Stomach (tissue), 9 donors: ENCODE measurements around the gene R3HDM1. TPM values are rescaled to one million over a fixed set of nuclear protein-coding genes. Genes with fewer than 3 reads are reported as not detected.

Experiments used
- DNase-seq, 2 donors: peaks; one replicate each; pipeline versions ENCODE4 v3.0.0 to v3.0.0-alpha.2; 2013 to 2019
- H3K27ac ChIP-seq, 5 donors: fragments of 200-600 bp in 4 of 5; sonication (generic) in 4 of 5; one replicate each; pipeline ENCODE4 v1.5.1; 2013 to 2019; ENCODE audit warnings: mild to moderate bottlenecking in 1 of 5, moderate library complexity in 1 of 5
- H3K27me3 ChIP-seq, 3 donors: fragments of 200-600 bp; sonication (generic); one replicate each; pipeline ENCODE4 v1.5.1; 2017 to 2019; ENCODE audit warnings: mixed run types in 1 of 3
- H3K36me3 ChIP-seq, 4 donors: fragments of 200-600 bp; sonication (generic); 1 replicate in 3 of 4; 2 replicates in 1 of 4; pipeline ENCODE4 v1.5.1; 2016 to 2019
- H3K4me1 ChIP-seq, 4 donors: fragments of 200-600 bp; sonication (generic); one replicate each; pipeline ENCODE4 v1.5.1; 2016 to 2019
- H3K4me3 ChIP-seq, 4 donors: fragments of 200-600 bp; sonication (generic) in 3 of 4; one replicate each; pipeline ENCODE4 v1.5.1; 2016 to 2019; ENCODE audit warnings: mild to moderate bottlenecking in 1 of 4
- H3K9me3 ChIP-seq, 4 donors: fragments of 200-600 bp; sonication (generic); one replicate each; pipeline ENCODE4 v1.5.1; 2016 to 2019
- EP300 ChIP-seq: sonication (generic); formaldehyde crosslinking; IDR thresholded peaks from one replicate; pipeline ENCODE4 v1.6.1; 2017; ENCODE audit warnings: antibody characterized with exemption
- POLR2A ChIP-seq, 4 donors: fragments of 450-650 bp; IDR thresholded peaks; one replicate each; pipeline ENCODE4 v1.6.1; 2016; ENCODE audit warnings: antibody characterized with exemption in 4 of 4, control low read depth in 2 of 4, mild to moderate bottlenecking in 1 of 4, moderate library complexity in 1 of 4
- POLR2AphosphoS5 ChIP-seq, 3 donors: sonication (generic); formaldehyde crosslinking; IDR thresholded peaks; one replicate each; pipeline ENCODE4 v1.6.1; 2016; ENCODE audit warnings: antibody characterized with exemption in 3 of 3
- WGBS, 5 donors: extraction: QIAGEN DNeasy Blood & Tissue Kit in 3 of 5; methylation state at CpG; one replicate each; pipeline versions ENCODE4 v1.1.5 to v1.1.7; 2013 to 2018; 5-methylcytosine and 5-hydroxymethylcytosine counted together
- intact Hi-C: fragments of 100-400 bp; cut with DNase I; formaldehyde crosslinking; loops from one replicate; pipeline ENCODE4 v1.15.1; 2023; ENCODE audit warnings: low total_unique reads
- polyA plus RNA-seq, 3 donors: library from polyadenylated mRNA; stranded (reverse); fragments of 200-250 nt; gene quantifications; one replicate each; pipeline ENCODE4 v1.2.3, GENCODE V29; 2013
- total RNA-seq, 5 donors: library from RNA; depleted of rRNA; stranded (reverse); fragments of >200 nt; gene quantifications; one replicate each; pipeline versions ENCODE4 v1.1.0 to v1.2.3, GENCODE V29; 2014 to 2016
- TF ChIP-seq, protein P1 (sequence below), 7 experiments: fragments of 450-650 bp in 4 of 7; fragments of 200-600 bp in 3 of 7; sonication (generic) in 3 of 7; IDR thresholded peaks; one replicate each; pipeline ENCODE4 v1.5.1; 2016 to 2019; ENCODE audit warnings: antibody characterized with exemption in 7 of 7, control low read depth in 2 of 7, mild to moderate bottlenecking in 1 of 7
- donor health status: healthy with polysubstance abuse.
- donor health status: Bipolar disorder and iron deficiency.
- donor health status: healthy.

The R3HDM1 gene
- total and polyA plus RNA-seq, 8 donors, result 5.7 to 34.3 (median 12.8) TPM

DNA sequence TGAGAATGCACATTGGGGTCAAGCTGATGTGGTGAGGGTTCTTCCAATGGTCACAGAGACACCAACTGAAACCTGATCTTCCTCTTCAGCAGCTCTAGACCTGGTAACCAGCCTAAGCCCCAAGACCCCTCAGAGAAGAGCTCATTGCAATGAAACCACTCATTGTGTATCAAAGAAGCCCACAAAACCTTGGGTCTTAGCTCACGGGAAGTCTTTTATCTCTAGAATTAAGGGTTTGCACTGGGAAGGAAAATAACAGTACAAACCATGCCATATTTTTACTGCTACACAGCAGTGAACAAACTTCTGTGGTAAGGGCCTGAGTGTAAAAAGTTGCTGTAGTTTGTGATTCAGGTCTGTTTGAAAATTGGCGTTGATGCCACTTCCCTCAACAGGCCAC lies 201.8 kb downstream of the R3HDM1 start:
- 83 to 96% (median 89%) methylated on average over 2 of the region's 2 CpGs for WGBS, 5 donors
- intact Hi-C loops, result loop anchor here (10.0 kb wide), 1 partner anchor 142 kb away; the partner anchor contains the start of gene MCM6
- DNase-seq, result no peak

DNA sequence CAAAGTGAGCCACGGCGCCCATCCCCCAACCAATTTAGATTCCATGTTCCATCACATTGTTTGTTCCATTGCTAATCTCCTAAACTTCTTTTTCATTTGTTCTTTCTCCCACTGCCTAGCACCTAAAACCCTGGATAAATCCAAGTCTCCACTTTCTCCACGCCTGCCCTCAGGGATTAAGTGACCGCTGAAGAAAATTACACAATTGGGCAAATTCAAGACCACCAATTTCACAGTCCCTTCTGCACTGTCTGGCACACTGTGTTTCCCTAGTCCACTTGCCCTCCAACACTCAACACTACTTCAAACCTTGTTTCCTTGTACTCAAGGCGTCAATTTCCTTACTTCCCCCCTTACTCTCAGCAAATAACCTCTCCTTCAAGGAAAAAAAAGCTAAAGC lies 205.3 kb downstream of the R3HDM1 start:
- no peak for DNase-seq

More for the DNA sequence above, 201.8 kb downstream of the R3HDM1 start:
- Histone ChIP-seq H3K27me3 (no peaks in the 10 kb centered on the region), H3K9me3 (no peaks in the 10 kb centered on the region), H3K4me3 (no peak overlapping the region), H3K36me3 (no peaks in the 10 kb centered on the region), H3K4me1 (no peaks in the 10 kb centered on the region), H3K27ac (no peak overlapping the region)
- TF ChIP-seq EP300 (no peak), POLR2AphosphoS5 (IDR thresholded peaks at IDR 0.05) (no peak), POLR2A (IDR thresholded peaks at IDR 0.05) (no peak)
- TF ChIP-seq, protein P1, sequence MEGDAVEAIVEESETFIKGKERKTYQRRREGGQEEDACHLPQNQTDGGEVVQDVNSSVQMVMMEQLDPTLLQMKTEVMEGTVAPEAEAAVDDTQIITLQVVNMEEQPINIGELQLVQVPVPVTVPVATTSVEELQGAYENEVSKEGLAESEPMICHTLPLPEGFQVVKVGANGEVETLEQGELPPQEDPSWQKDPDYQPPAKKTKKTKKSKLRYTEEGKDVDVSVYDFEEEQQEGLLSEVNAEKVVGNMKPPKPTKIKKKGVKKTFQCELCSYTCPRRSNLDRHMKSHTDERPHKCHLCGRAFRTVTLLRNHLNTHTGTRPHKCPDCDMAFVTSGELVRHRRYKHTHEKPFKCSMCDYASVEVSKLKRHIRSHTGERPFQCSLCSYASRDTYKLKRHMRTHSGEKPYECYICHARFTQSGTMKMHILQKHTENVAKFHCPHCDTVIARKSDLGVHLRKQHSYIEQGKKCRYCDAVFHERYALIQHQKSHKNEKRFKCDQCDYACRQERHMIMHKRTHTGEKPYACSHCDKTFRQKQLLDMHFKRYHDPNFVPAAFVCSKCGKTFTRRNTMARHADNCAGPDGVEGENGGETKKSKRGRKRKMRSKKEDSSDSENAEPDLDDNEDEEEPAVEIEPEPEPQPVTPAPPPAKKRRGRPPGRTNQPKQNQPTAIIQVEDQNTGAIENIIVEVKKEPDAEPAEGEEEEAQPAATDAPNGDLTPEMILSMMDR (IDR thresholded peaks at IDR 0.05), result no peak

DNA sequence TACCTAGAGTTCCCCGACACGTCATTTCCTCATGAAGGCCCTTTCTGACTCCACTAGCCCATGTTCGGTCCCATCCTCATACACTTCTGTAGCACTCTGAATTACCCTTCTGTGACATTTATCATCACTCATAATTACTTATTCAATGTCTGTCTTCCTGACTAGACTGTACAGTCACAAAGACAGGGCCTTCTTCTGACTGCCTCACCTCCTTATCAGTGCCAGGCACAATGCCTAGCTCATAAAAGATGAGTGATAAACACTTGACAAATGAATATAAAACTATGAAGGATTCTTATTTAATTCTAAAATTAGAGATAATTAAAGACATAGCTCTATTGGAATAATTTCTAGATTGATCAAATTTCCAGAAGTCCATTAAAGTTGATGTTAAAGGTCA lies 208.9 kb downstream of the R3HDM1 start:
- peaks cover 12 to 29% (median 19%) of the 10 kb centered on the region in 4 donors for H3K4me1 ChIP-seq
- no peaks in the 10 kb centered on the region for H3K9me3 ChIP-seq
- no peak overlapping the region for H3K4me3 ChIP-seq
- intact Hi-C loops, result no loop called here
- no peaks in the 10 kb centered on the region for H3K36me3 ChIP-seq
- H3K27me3 ChIP-seq, result no peaks in the 10 kb centered on the region
- WGBS, 5 donors, result 94 to 98% (median 98%) methylated on average over 3 of the region's 3 CpGs
- no peak for TF ChIP-seq POLR2A (IDR thresholded peaks at IDR 0.05)
- TF ChIP-seq, protein P1 (IDR thresholded peaks at IDR 0.05), result no peak
- TF ChIP-seq POLR2AphosphoS5 (IDR thresholded peaks at IDR 0.05), result no peak
- no peak for TF ChIP-seq EP300
- no peak for DNase-seq
- no peak overlapping the region for H3K27ac ChIP-seq

More for the DNA sequence above, 205.3 kb downstream of the R3HDM1 start:
- intact Hi-C loops, result loop anchor here (10.0 kb wide), 1 partner anchor 138 kb away; the partner anchor contains the start of gene MCM6
- TF ChIP-seq, protein P1 (IDR thresholded peaks at IDR 0.05), result no peak
- TF ChIP-seq EP300, result no peak
- TF ChIP-seq POLR2AphosphoS5 (IDR thresholded peaks at IDR 0.05), result no peak
- no peak for TF ChIP-seq POLR2A (IDR thresholded peaks at IDR 0.05)
- Histone ChIP-seq H3K4me3 (no peak overlapping the region), H3K36me3 (no peaks in the 10 kb centered on the region), H3K27me3 (no peaks in the 10 kb centered on the region), H3K9me3 (no peaks in the 10 kb centered on the region), H3K4me1 (peaks cover 0 to 3% (median 0%) of the 10 kb centered on the region in 4 donors), H3K27ac (no peak overlapping the region)
- 91 to 96% (median 92%) methylated on average over 5 of the region's 5 CpGs for WGBS, 5 donors

DNA sequence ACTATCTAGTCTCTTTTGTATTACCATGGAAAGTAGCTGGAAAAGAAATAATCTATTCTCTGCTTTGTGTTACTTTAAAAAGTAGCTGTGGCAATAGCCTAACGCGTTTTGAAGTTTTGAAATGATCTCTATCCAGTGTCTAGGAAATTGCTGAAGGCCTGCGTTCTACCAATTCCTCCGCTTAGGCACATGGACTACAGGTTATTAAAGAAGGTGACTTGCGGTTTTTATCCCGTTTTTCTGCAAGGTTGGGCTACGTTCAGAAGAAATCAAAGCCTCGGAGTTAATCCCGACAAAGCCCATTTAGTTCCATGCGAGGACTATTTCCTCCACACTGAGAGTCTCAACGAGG lies 209.7 kb downstream of the R3HDM1 start:
- TF ChIP-seq, protein P1 (IDR thresholded peaks at IDR 0.05), result no peak
- TF ChIP-seq EP300, result no peak
- TF ChIP-seq POLR2AphosphoS5 (IDR thresholded peaks at IDR 0.05), result no peak
- TF ChIP-seq POLR2A (IDR thresholded peaks at IDR 0.05), result no peak
- Histone ChIP-seq H3K9me3 (no peaks in the 10 kb centered on the region), H3K36me3 (peaks cover 0 to 1% (median 0%) of the 10 kb centered on the region in 4 donors), H3K27me3 (no peaks in the 10 kb centered on the region), H3K27ac (peak overlapping the region in 4 of 5 donors; percentile 94 to 100 (median 98)), H3K4me1 (peaks cover 12 to 37% (median 23%) of the 10 kb centered on the region in 4 donors), H3K4me3 (peak overlapping the region in 1 of 4 donors; percentile 81)
- 82 to 87% (median 83%) methylated on average over 11 of the region's 11 CpGs for WGBS, 5 donors
- no peak for DNase-seq
- intact Hi-C loops, result no loop called here
